ENCODE measurements around the gene CHD2. TPM values are rescaled to one million over a fixed set of nuclear protein-coding genes. Genes with fewer than 3 reads are reported as not detected.
A peak's percentile ranks its signal among the peaks of the same experiment; 100 is the strongest.

Gene CHD2
- total RNA-seq, 1 experiment from 2014 or later: 37.3 TPM

DNA sequence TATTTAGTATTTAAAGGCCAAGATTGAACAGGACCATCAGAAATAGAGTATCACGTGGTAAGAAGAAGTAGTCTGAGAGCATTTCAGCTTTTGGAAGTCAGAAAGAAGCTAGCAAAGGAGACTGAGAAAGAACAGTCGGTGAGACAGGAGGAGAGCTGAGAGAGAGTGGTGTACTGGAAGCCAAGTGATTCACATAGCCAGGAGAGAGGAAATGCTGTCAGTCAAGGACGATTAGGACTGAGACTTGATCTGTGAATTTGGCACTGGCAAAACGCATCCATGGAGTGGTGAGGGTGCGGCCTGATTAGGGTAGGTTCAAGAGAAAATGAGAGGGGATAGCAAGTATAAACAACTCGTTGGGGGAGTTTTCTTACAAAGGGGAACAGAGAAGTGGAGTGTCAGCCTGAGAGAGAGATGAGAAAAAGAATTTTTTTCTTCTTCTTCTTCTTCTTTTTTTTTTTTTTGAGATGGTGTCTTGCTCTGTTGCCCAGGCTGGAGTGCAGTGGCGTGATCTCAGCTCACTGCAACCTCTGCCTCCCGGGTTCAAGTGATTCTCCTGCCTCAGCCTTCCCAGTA lies 44.9 kb downstream of the CHD2 start:
- DNase-seq: no peak
- no peak overlapping the region for H3K27ac ChIP-seq (ENCODE audit: low read length)
- no peaks in the 10 kb centered on the region for H3K4me1 ChIP-seq (ENCODE audit: low read length)
- H3K9ac ChIP-seq (ENCODE audit: low read length): no peak overlapping the region
- peaks cover 89% of the 10 kb centered on the region for H3K36me3 ChIP-seq (ENCODE audit: insufficient read depth, low read length)
- no peaks in the 10 kb centered on the region for H3K9me2 ChIP-seq (replicated peaks; ENCODE audit: insufficient read depth, low read length)
- no peak overlapping the region for H2AFZ ChIP-seq (ENCODE audit: low read length)
- H3K4me2 ChIP-seq (ENCODE audit: low read depth, low read length, poor library complexity, severe bottlenecking): no peak overlapping the region
- no peak overlapping the region for H3K4me3 ChIP-seq (ENCODE audit: low read length)
- no peaks in the 10 kb centered on the region; the same call in 1 of the 2 replicates for H3K79me2 ChIP-seq (ENCODE audit: low read length)
- H3K9me3 ChIP-seq (ENCODE audit: low read length): peaks cover 25% of the 10 kb centered on the region
- no peaks in the 10 kb centered on the region for H3K27me3 ChIP-seq (ENCODE audit: low read length)
- H4K20me1 ChIP-seq (ENCODE audit: insufficient read depth, low read depth, low read length): no peaks in the 10 kb centered on the region

DNA sequence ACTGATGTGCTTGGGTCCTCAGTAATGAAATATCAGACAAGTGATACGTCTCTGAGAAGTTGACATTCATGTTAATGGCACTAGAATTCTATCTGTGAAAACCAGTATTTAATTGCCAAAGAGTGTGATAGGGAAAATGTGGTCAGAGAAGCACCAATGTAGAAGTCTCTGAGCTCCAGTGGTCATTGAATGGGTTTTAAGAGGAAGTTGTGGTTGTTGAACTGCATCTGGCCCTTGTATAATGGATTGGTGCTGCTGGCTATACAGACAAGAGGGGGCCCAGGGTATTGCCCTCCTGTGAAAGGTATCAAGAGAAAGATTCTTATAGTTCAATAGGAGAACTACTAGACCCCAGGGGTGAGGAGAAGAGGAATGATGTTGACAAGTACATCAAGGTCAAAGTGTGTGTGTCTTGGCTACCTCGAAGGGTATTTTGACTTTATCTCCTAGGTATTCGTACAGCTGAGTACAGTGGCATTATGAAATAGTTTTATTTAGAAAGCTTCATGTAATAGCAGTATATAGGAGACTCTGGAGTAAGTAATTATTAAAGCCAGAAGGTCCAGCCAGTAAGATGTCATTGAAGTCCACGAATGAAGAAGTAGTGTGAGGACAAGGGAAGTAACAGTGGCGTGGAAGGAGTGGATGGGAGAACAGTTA lies 47.1 kb downstream of the CHD2 start:
- peaks cover 89% of the 10 kb centered on the region for H3K36me3 ChIP-seq (ENCODE audit: insufficient read depth, low read length)
- H3K27me3 ChIP-seq (ENCODE audit: low read length): no peaks in the 10 kb centered on the region
- H3K4me1 ChIP-seq (ENCODE audit: low read length): no peaks in the 10 kb centered on the region
- H3K9me3 ChIP-seq (ENCODE audit: low read length): peaks cover 28% of the 10 kb centered on the region
- H3K4me3 ChIP-seq (ENCODE audit: low read length): no peak overlapping the region
- no peak for DNase-seq
- no peak overlapping the region for H3K4me2 ChIP-seq (ENCODE audit: low read depth, low read length, poor library complexity, severe bottlenecking)
- no peaks in the 10 kb centered on the region for H3K9me2 ChIP-seq (replicated peaks; ENCODE audit: insufficient read depth, low read length)
- no peak overlapping the region for H3K9ac ChIP-seq (ENCODE audit: low read length)
- H4K20me1 ChIP-seq (ENCODE audit: insufficient read depth, low read depth, low read length): no peaks in the 10 kb centered on the region
- H3K79me2 ChIP-seq (ENCODE audit: low read length): no peaks in the 10 kb centered on the region; the same call in 1 of the 2 replicates
- H3K27ac ChIP-seq (ENCODE audit: low read length): no peak overlapping the region
- H2AFZ ChIP-seq (ENCODE audit: low read length): no peak overlapping the region

DNA sequence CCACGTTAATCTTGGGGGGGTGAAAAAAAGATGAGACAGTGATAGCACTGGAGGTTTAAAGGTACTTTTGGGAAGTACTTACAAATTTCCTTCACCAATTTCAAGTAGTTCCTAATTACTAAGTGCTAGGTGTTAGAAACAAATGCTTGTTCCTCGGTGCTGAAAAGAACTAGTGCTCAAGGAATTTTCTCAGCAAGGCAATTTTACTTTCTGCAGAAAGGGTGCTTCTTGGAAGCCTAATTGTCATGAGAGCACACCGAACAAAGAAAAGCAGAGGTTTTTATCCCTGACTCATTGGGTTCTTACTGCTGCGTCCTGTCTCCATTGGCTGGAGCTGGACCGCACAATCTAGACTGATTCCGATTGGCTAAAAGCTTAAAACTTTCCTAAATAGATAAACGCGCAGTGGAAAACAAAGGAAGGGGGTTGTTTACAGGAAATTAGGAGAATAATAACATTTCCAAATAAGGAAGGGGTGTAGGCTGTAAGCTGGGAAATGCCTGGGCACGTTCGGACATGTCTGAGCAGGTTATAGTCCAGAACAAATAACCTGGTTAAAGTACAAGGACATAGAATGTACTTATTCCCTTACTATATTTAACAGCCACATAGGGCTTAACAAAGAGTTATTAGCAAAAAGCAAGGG lies 49.6 kb downstream of the CHD2 start:
- Histone ChIP-seq H3K4me3 (ENCODE audit: low read length) (no peak overlapping the region), H3K4me1 (ENCODE audit: low read length) (no peaks in the 10 kb centered on the region), H2AFZ (ENCODE audit: low read length) (no peak overlapping the region), H3K9ac (ENCODE audit: low read length) (no peak overlapping the region), H3K4me2 (ENCODE audit: low read depth, low read length, poor library complexity, severe bottlenecking) (no peak overlapping the region), H3K9me3 (ENCODE audit: low read length) (peaks cover 28% of the 10 kb centered on the region), H3K9me2 (replicated peaks; ENCODE audit: insufficient read depth, low read length) (no peaks in the 10 kb centered on the region), H4K20me1 (ENCODE audit: insufficient read depth, low read depth, low read length) (no peaks in the 10 kb centered on the region), H3K79me2 (ENCODE audit: low read length) (no peaks in the 10 kb centered on the region), H3K36me3 (ENCODE audit: insufficient read depth, low read length) (peaks cover 83% of the 10 kb centered on the region), H3K27ac (ENCODE audit: low read length) (no peak overlapping the region), H3K27me3 (ENCODE audit: low read length) (no peaks in the 10 kb centered on the region)
- peak; percentile 66 for DNase-seq

DNA sequence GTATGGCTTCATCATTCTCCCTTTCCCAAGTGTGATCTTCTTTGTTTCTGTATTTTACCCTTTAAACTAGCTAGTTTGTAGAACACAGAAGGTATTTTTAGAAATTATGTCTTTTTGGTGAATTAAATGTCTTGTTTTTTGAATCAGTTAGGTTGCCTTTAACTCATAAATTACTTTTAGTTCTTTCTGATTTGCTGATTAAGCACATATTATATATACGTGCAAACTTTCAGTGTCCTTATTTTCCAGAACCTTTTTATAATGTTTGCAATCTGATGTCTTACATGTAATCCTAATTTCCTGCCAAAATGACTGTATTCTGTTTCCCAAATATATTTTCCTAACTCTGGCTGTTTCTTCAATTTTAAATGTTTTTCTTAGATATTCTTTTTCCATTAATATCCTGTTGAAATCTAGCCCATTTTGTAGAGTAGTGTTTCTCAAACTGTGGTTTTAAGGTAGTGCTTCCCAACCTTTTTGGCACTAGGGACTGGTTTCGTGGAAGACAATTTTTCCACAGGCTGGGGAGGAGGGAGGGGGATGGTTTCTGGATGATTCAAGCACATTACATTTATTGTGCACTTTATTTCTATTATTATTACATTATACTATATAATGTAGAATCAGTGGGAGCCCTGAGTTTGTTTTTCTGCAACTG lies 51.8 kb downstream of the CHD2 start:
- DNase-seq: no peak
- no peaks in the 10 kb centered on the region for H4K20me1 ChIP-seq (ENCODE audit: insufficient read depth, low read depth, low read length)
- H3K4me3 ChIP-seq (ENCODE audit: low read length): no peak overlapping the region
- no peak overlapping the region for H3K9ac ChIP-seq (ENCODE audit: low read length)
- peaks cover 28% of the 10 kb centered on the region for H3K9me3 ChIP-seq (ENCODE audit: low read length)
- H2AFZ ChIP-seq (ENCODE audit: low read length): no peak overlapping the region
- H3K4me1 ChIP-seq (ENCODE audit: low read length): no peaks in the 10 kb centered on the region
- no peak overlapping the region for H3K4me2 ChIP-seq (ENCODE audit: low read depth, low read length, poor library complexity, severe bottlenecking)
- no peaks in the 10 kb centered on the region for H3K9me2 ChIP-seq (replicated peaks; ENCODE audit: insufficient read depth, low read length)
- peaks cover 89% of the 10 kb centered on the region for H3K36me3 ChIP-seq (ENCODE audit: insufficient read depth, low read length)
- no peaks in the 10 kb centered on the region for H3K79me2 ChIP-seq (ENCODE audit: low read length)
- H3K27me3 ChIP-seq (ENCODE audit: low read length): no peaks in the 10 kb centered on the region
- no peak overlapping the region for H3K27ac ChIP-seq (ENCODE audit: low read length)

DNA sequence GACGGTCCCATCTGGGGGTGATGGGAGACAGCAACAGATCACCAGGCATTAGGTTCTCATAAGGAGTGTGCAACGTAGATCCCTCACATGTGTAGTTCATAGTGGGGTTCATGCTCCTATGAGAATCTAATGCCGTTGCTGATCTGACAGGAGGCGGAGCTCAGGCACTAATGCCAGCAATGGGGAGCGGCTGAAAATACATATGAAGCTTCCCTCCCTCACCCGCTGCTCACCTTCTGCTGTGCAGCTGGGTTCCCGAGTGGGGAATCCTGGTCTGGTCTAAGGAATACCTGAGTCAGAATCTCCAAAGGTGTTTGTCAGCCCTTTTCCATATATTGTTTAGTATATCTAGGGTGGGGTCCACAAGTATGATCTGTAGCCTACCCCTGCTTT lies 52.3 kb downstream of the CHD2 start:
- no peak overlapping the region for H2AFZ ChIP-seq (ENCODE audit: low read length)

DNA sequence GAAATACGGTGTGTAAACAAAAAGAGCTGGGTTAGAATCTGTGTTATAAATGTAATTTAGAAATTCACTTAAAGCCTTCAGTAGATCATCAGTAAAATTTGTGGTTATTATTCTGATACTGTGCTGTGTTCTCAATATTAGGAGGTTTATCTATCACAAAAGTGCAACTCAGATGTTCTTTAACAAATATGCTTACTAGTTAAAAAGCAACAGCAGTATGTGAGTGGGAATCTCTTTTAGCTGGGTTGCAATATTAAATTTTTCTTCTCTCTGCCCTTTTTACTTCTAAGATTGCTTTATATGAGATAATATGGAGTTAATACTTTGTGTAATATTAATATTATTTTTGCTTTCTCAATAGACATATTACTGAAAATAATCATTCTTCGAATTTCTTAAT lies 53.4 kb downstream of the CHD2 start:
- no peaks in the 10 kb centered on the region for H3K4me1 ChIP-seq (ENCODE audit: low read length)
- no peak overlapping the region for H3K4me3 ChIP-seq (ENCODE audit: low read length)
- H2AFZ ChIP-seq (ENCODE audit: low read length): no peak overlapping the region
- no peak for DNase-seq
- no peak overlapping the region for H3K4me2 ChIP-seq (ENCODE audit: low read depth, low read length, poor library complexity, severe bottlenecking)
- peaks cover 17% of the 10 kb centered on the region for H3K9me3 ChIP-seq (ENCODE audit: low read length)
- H3K27ac ChIP-seq (ENCODE audit: low read length): no peak overlapping the region
- no peaks in the 10 kb centered on the region for H3K27me3 ChIP-seq (ENCODE audit: low read length)
- no peak overlapping the region for H3K9ac ChIP-seq (ENCODE audit: low read length)
- H3K36me3 ChIP-seq (ENCODE audit: insufficient read depth, low read length): peaks cover 89% of the 10 kb centered on the region
- no peaks in the 10 kb centered on the region for H4K20me1 ChIP-seq (ENCODE audit: insufficient read depth, low read depth, low read length)
- peaks cover 10% of the 10 kb centered on the region for H3K79me2 ChIP-seq (ENCODE audit: low read length)
- H3K9me2 ChIP-seq (replicated peaks; ENCODE audit: insufficient read depth, low read length): no peaks in the 10 kb centered on the region

More for the DNA sequence above, 52.3 kb downstream of the CHD2 start:
- Histone ChIP-seq H3K4me2 (ENCODE audit: low read depth, low read length, poor library complexity, severe bottlenecking) (no peak overlapping the region), H3K27ac (ENCODE audit: low read length) (no peak overlapping the region), H3K36me3 (ENCODE audit: insufficient read depth, low read length) (peaks cover 89% of the 10 kb centered on the region), H3K4me3 (ENCODE audit: low read length) (no peak overlapping the region), H3K9ac (ENCODE audit: low read length) (no peak overlapping the region), H4K20me1 (ENCODE audit: insufficient read depth, low read depth, low read length) (no peaks in the 10 kb centered on the region), H3K4me1 (ENCODE audit: low read length) (no peaks in the 10 kb centered on the region), H3K27me3 (ENCODE audit: low read length) (no peaks in the 10 kb centered on the region), H3K9me2 (replicated peaks; ENCODE audit: insufficient read depth, low read length) (no peaks in the 10 kb centered on the region), H3K79me2 (ENCODE audit: low read length) (peaks cover 3% of the 10 kb centered on the region; the same call in 1 of the 2 replicates), H3K9me3 (ENCODE audit: low read length) (peaks cover 24% of the 10 kb centered on the region)
- DNase-seq: no peak

DNA sequence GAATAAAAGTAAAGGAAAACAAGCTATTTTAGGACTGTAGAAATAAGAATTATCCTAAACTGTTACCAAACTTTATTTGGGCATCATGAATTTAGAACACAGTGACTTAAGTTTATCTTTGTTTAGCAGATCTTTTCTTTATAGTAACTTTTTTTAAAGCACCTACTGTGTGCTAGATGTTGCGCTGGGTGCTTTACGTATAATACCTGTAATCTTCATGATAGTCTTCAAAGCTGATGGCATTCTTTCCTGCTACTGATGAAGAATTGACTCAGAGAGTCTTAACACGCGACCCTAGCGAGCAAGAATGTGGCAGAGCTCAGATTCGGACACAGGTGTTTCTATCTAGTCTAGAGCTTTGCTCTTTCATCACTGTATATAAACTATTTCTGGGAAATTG lies 53.9 kb downstream of the CHD2 start:
- H3K27ac ChIP-seq (ENCODE audit: low read length): no peak overlapping the region
- no peak overlapping the region for H3K9ac ChIP-seq (ENCODE audit: low read length)
- H3K4me1 ChIP-seq (ENCODE audit: low read length): no peaks in the 10 kb centered on the region
- H3K27me3 ChIP-seq (ENCODE audit: low read length): no peaks in the 10 kb centered on the region
- peaks cover 12% of the 10 kb centered on the region for H3K9me3 ChIP-seq (ENCODE audit: low read length)
- no peaks in the 10 kb centered on the region for H4K20me1 ChIP-seq (ENCODE audit: insufficient read depth, low read depth, low read length)
- H3K9me2 ChIP-seq (replicated peaks; ENCODE audit: insufficient read depth, low read length): no peaks in the 10 kb centered on the region
- no peak overlapping the region for H2AFZ ChIP-seq (ENCODE audit: low read length)
- DNase-seq: no peak
- H3K4me2 ChIP-seq (ENCODE audit: low read depth, low read length, poor library complexity, severe bottlenecking): no peak overlapping the region
- H3K4me3 ChIP-seq (ENCODE audit: low read length): no peak overlapping the region
- peaks cover 14% of the 10 kb centered on the region for H3K79me2 ChIP-seq (ENCODE audit: low read length)
- peaks cover 89% of the 10 kb centered on the region for H3K36me3 ChIP-seq (ENCODE audit: insufficient read depth, low read length)

DNA sequence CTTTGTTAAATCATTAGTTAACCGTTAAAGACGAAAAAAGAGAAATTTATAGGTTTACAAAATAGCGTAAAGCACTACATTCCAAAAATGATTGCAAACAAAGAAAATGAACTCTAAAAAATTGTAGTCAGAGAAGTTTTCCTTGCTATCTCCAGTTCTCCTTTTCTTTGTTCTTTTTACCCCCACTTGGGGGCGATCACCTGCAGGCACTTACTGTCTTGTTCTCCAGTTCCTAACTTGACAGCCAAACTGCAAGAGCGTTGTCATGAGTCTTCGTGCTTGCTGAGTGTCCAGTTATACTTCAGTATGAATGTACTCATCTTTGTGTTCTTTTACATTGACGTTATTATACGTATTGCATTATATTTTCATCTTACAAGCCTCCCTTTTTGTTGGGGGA lies 54.5 kb downstream of the CHD2 start:
- H3K79me2 ChIP-seq (ENCODE audit: low read length): peaks cover 17% of the 10 kb centered on the region
- no peak overlapping the region for H3K9ac ChIP-seq (ENCODE audit: low read length)
- peaks cover 7% of the 10 kb centered on the region for H3K9me3 ChIP-seq (ENCODE audit: low read length)
- H3K4me1 ChIP-seq (ENCODE audit: low read length): no peaks in the 10 kb centered on the region
- H2AFZ ChIP-seq (ENCODE audit: low read length): no peak overlapping the region
- peaks cover 89% of the 10 kb centered on the region for H3K36me3 ChIP-seq (ENCODE audit: insufficient read depth, low read length)
- no peak overlapping the region for H3K4me2 ChIP-seq (ENCODE audit: low read depth, low read length, poor library complexity, severe bottlenecking)
- H3K27me3 ChIP-seq (ENCODE audit: low read length): no peaks in the 10 kb centered on the region
- H3K9me2 ChIP-seq (replicated peaks; ENCODE audit: insufficient read depth, low read length): no peaks in the 10 kb centered on the region
- no peak overlapping the region for H3K27ac ChIP-seq (ENCODE audit: low read length)
- H3K4me3 ChIP-seq (ENCODE audit: low read length): no peak overlapping the region
- peak; percentile 64 for DNase-seq
- H4K20me1 ChIP-seq (ENCODE audit: insufficient read depth, low read depth, low read length): no peaks in the 10 kb centered on the region

Measured in Karpas-422 (cell line).